Hepatocyte (in vitro differentiated cells): ENCODE measurements around the gene TNFSF13B. TPM values are rescaled to one million over a fixed set of nuclear protein-coding genes. Genes with fewer than 3 reads are reported as not detected.
"Not testable (repeated sequence)": the region's sequence is repeated elsewhere in the genome, so short reads cannot be mapped to it uniquely, and the experiment has no call there.

ENCODE experiments used
- DNase-seq: peaks from one replicate; pipeline ENCODE4 v3.0.0-alpha.2; 2016; ENCODE audit warnings: low spot score
- H2AFZ ChIP-seq: fragments of 200-600 bp; sonication (generic); 2 replicates; pipeline ENCODE4 v1.6.0; 2016; ENCODE audit warnings: antibody characterized with exemption, mild to moderate bottlenecking
- H3K27ac ChIP-seq: fragments of 200-600 bp; sonication (generic); 2 replicates; pipeline ENCODE4 v1.5.1; 2016; ENCODE audit warnings: mild to moderate bottlenecking
- H3K27me3 ChIP-seq: fragments of 200-600 bp; sonication (generic); 2 replicates; pipeline ENCODE4 v1.6.1; 2016
- H3K36me3 ChIP-seq: fragments of 200-600 bp; sonication (generic); replicated peaks from 2 replicates; pipeline ENCODE4 v1.5.1; 2016; ENCODE audit warnings: low read depth; ENCODE audit not compliant: insufficient read depth
- H3K4me1 ChIP-seq: fragments of 200-600 bp; sonication (generic); 2 replicates; pipeline ENCODE4 v1.5.1; 2016; ENCODE audit warnings: mild to moderate bottlenecking, moderate library complexity; ENCODE audit not compliant: insufficient read depth
- H3K4me2 ChIP-seq: fragments of 200-600 bp; sonication (generic); 2 replicates; pipeline ENCODE4 v1.6.0; 2016
- H3K4me3 ChIP-seq: fragments of 200-600 bp; sonication (generic); 2 replicates; pipeline ENCODE4 v1.5.1; 2016; ENCODE audit warnings: mild to moderate bottlenecking
- H3K79me2 ChIP-seq: fragments of 200-600 bp; sonication (generic); 2 replicates; pipeline ENCODE4 v1.6.0; 2017; ENCODE audit warnings: mild to moderate bottlenecking
- H3K9me2 ChIP-seq: fragments of 200-600 bp; sonication (generic); replicated peaks from 2 replicates; pipeline ENCODE4 v1.6.0; 2017; ENCODE audit warnings: mild to moderate bottlenecking; ENCODE audit not compliant: insufficient read depth
- H3K9me3 ChIP-seq: fragments of 200-600 bp; sonication (generic); 2 replicates; pipeline ENCODE4 v1.5.1; 2016; ENCODE audit warnings: low read depth, mild to moderate bottlenecking
- H4K20me1 ChIP-seq: fragments of 200-600 bp; sonication (generic); 2 replicates; pipeline ENCODE4 v1.6.0; 2016; ENCODE audit warnings: mild to moderate bottlenecking; ENCODE audit not compliant: insufficient read depth, poor library complexity, severe bottlenecking
- CTCF ChIP-seq: fragments of 200-600 bp; sonication (generic); IDR thresholded peaks from 2 replicates; pipeline ENCODE4 v1.5.1; 2016; ENCODE audit warnings: antibody characterized with exemption, mild to moderate bottlenecking; ENCODE audit not compliant: poor library complexity
- EZH2 ChIP-seq: fragments of 200-600 bp; sonication (generic); IDR thresholded peaks from 2 replicates; pipeline ENCODE4 v1.6.1; 2016; ENCODE audit warnings: antibody characterized with exemption, mild to moderate bottlenecking, borderline replicate concordance
- EZH2phosphoT487 ChIP-seq: fragments of 200-600 bp; sonication (generic); IDR thresholded peaks from one replicate; pipeline ENCODE4 v1.6.1; 2018; ENCODE audit warnings: antibody characterized with exemption, mild to moderate bottlenecking, low read depth, moderate library complexity; ENCODE audit not compliant: unreplicated experiment, severe bottlenecking
- WGBS: methylation state at CpG from one replicate; pipeline ENCODE4 v1.1.6; 2016; ENCODE audit warnings: low lambda C conversion rate; ENCODE audit errors: missing lambda C conversion rate; 5-methylcytosine and 5-hydroxymethylcytosine counted together
- polyA plus RNA-seq: library from polyadenylated mRNA; unstranded; fragments of >200 nt; fragmentation: Nextera tagmentation; extraction: Ambion mirVana; gene quantifications from 2 replicates; pipeline ENCODE4 v1.2.1, GENCODE V29; 2016
- total RNA-seq: library from RNA; depleted of rRNA; stranded (reverse); fragments of >200 nt; gene quantifications from 2 replicates; pipeline ENCODE4 v1.2.3, GENCODE V29; 2014

The TNFSF13B gene
- total and polyA plus RNA-seq, 2 experiments from 2014 or later = 0.97 to 1.6 TPM

- no peaks in the 10 kb centered on the region for H3K4me1 ChIP-seq
- 59% methylated on average over 7 of the region's 7 CpGs for WGBS
Measured at GRCh38 chr13:108304170-108305016, 34.9 kb downstream of the TNFSF13B start.

GRCh38 chr13:108305655-108306054 is 36.1 kb downstream of the TNFSF13B start:
- no peak overlapping the region for H3K4me2 ChIP-seq
- H3K36me3 ChIP-seq = no peaks in the 10 kb centered on the region
- no peak overlapping the region for H2AFZ ChIP-seq
- H4K20me1 ChIP-seq = no peaks in the 10 kb centered on the region
- no peaks in the 10 kb centered on the region for H3K9me3 ChIP-seq
- no peak overlapping the region for H3K27ac ChIP-seq
- no peak overlapping the region for H3K4me3 ChIP-seq
- H3K9me2 ChIP-seq = no peaks in the 10 kb centered on the region
- TF ChIP-seq CTCF (no peak), EZH2 (no peak), EZH2phosphoT487 (no peak)
- no peaks in the 10 kb centered on the region for H3K79me2 ChIP-seq
- H3K4me1 ChIP-seq = no peaks in the 10 kb centered on the region
- DNase-seq = no peak
- no peaks in the 10 kb centered on the region for H3K27me3 ChIP-seq

More at GRCh38 chr13:108304170-108305016, 34.9 kb downstream of the TNFSF13B start:
- Histone ChIP-seq H3K4me3 (no peak overlapping the region), H3K79me2 (no peaks in the 10 kb centered on the region), H3K9me3 (no peaks in the 10 kb centered on the region), H3K27ac (peak overlapping the region; percentile 46), H2AFZ (no peak overlapping the region), H3K9me2 (no peaks in the 10 kb centered on the region), H3K27me3 (no peaks in the 10 kb centered on the region), H3K4me2 (peak overlapping the region; percentile 36), H4K20me1 (no peaks in the 10 kb centered on the region), H3K36me3 (no peaks in the 10 kb centered on the region)
- TF ChIP-seq CTCF = no peak
- TF ChIP-seq EZH2phosphoT487 = no peak
- no peak for TF ChIP-seq EZH2
- DNase-seq = peak; percentile 17

GRCh38 chr13:108306860-108307259 is 37.3 kb downstream of the TNFSF13B start:
- Histone ChIP-seq H3K9me2 (no peaks in the 10 kb centered on the region), H4K20me1 (no peaks in the 10 kb centered on the region), H3K36me3 (no peaks in the 10 kb centered on the region), H3K4me3 (no peak overlapping the region), H3K4me1 (no peaks in the 10 kb centered on the region), H3K9me3 (no peaks in the 10 kb centered on the region), H3K27ac (no peak overlapping the region), H3K27me3 (no peaks in the 10 kb centered on the region), H3K79me2 (no peaks in the 10 kb centered on the region), H2AFZ (no peak overlapping the region), H3K4me2 (no peak overlapping the region)
- no peak for TF ChIP-seq CTCF
- no peak for TF ChIP-seq EZH2
- TF ChIP-seq EZH2phosphoT487 = no peak
- DNase-seq = no peak

GRCh38 chr13:108311596-108311995 is 42.1 kb downstream of the TNFSF13B start:
- 92% methylated on average over 4 of the region's 4 CpGs for WGBS
- H3K4me1 ChIP-seq = not testable (repeated sequence)

More at GRCh38 chr13:108311596-108311995, 42.1 kb downstream of the TNFSF13B start:
- not testable (repeated sequence) for H2AFZ ChIP-seq, DNase-seq, H3K27me3 ChIP-seq, H4K20me1 ChIP-seq, H3K79me2 ChIP-seq, H3K4me3 ChIP-seq, H3K9me2 ChIP-seq, H3K4me2 ChIP-seq, H3K27ac ChIP-seq, H3K36me3 ChIP-seq, H3K9me3 ChIP-seq
